OCI-LY3 (cell line): ENCODE results near the gene CFAP57.

Experiments used
- H2AFZ ChIP-seq: fragments of 200-600, 300-600 bp; shearing (Covaris generic); 2 replicates; pipeline ENCODE4 v1.6.0; 2014; ENCODE audit warnings: antibody characterized with exemption, low read depth, low read length
- H3K27ac ChIP-seq: fragments of 200-600, 300-600 bp; sonication (generic); 2 replicates; pipeline ENCODE4 v1.5.1; 2014; ENCODE audit warnings: mild to moderate bottlenecking, low read length, moderate library complexity, mixed read lengths
- H3K27me3 ChIP-seq: fragments of 200-600, 300-600 bp; sonication (generic); 2 replicates; pipeline ENCODE4 v1.6.1; 2014; ENCODE audit warnings: low read depth, low read length, mixed read lengths
- H3K36me3 ChIP-seq: fragments of 200-600, 300-600 bp; sonication (generic); replicated peaks from 2 replicates; pipeline ENCODE3; 2014; ENCODE audit warnings: low read depth, low read length, mixed read lengths
- H3K4me1 ChIP-seq: fragments of 300-600, 200-600 bp; sonication (generic); 2 replicates; pipeline ENCODE4 v1.6.1; 2014; ENCODE audit warnings: low read length, mixed read lengths
- H3K4me2 ChIP-seq: fragments of 200-600, 300-600 bp; sonication (generic); 2 replicates; pipeline ENCODE4 v1.6.1; 2014; ENCODE audit warnings: low read length, mixed read lengths
- H3K4me3 ChIP-seq: fragments of 300-600, 200-600 bp; sonication (generic); 2 replicates; pipeline ENCODE4 v1.5.1; 2014; ENCODE audit warnings: antibody characterized with exemption, mild to moderate bottlenecking, low read length, moderate library complexity
- H3K79me2 ChIP-seq: fragments of 300-600, 200-600 bp; shearing (Covaris generic); 2 replicates; pipeline ENCODE4 v1.6.1; 2014; ENCODE audit warnings: mild to moderate bottlenecking, low read length, mixed read lengths
- H3K9ac ChIP-seq: fragments of 300-600, 200-600 bp; shearing (Covaris generic); 2 replicates; pipeline ENCODE4 v1.6.0; 2014; ENCODE audit warnings: mild to moderate bottlenecking, low read length, moderate library complexity
- H3K9me3 ChIP-seq: fragments of 200-600, 300-600 bp; shearing (Covaris generic); 2 replicates; pipeline ENCODE4 v1.6.1; 2014; ENCODE audit warnings: low read length, mixed read lengths; ENCODE audit not compliant: insufficient read depth
- H4K20me1 ChIP-seq: fragments of 200-600, 300-600 bp; sonication (generic); 2 replicates; pipeline ENCODE4 v1.6.1; 2016; ENCODE audit warnings: low read length, mixed read lengths; ENCODE audit not compliant: insufficient read depth
- CTCF ChIP-seq: fragments of 200-600, 300-600 bp; sonication (generic); IDR thresholded peaks from 2 replicates; pipeline ENCODE4 v1.5.1; 2014; ENCODE audit warnings: antibody characterized with exemption, low read length, low read depth
- EZH2phosphoT487 ChIP-seq: fragments of 200-600 bp; shearing (Covaris generic); IDR thresholded peaks from 2 replicates; pipeline ENCODE4 v1.6.1; 2018; ENCODE audit warnings: antibody characterized with exemption, mixed run types, low read depth

The CFAP57 gene

GRCh38 chr1:43232482-43232881, 60.4 kb downstream of the CFAP57 start:
- no peak overlapping the region for H3K4me3 ChIP-seq
- H2AFZ ChIP-seq = no peak overlapping the region
- H3K27me3 ChIP-seq = no peaks in the 10 kb centered on the region

GRCh38 chr1:43233631-43234030, 61.5 kb downstream of the CFAP57 start:
- H2AFZ ChIP-seq = no peak overlapping the region
- H4K20me1 ChIP-seq = no peaks in the 10 kb centered on the region
- TF ChIP-seq EZH2phosphoT487 (no peak), CTCF (no peak)
- H3K4me3 ChIP-seq = no peak overlapping the region
- H3K4me1 ChIP-seq = peaks cover 1% of the 10 kb centered on the region
- H3K9me3 ChIP-seq = no peaks in the 10 kb centered on the region
- H3K36me3 ChIP-seq = no peaks in the 10 kb centered on the region
- H3K79me2 ChIP-seq = no peaks in the 10 kb centered on the region
- no peaks in the 10 kb centered on the region for H3K27me3 ChIP-seq
- no peak overlapping the region for H3K9ac ChIP-seq
- H3K27ac ChIP-seq = no peak overlapping the region
- no peak overlapping the region for H3K4me2 ChIP-seq

More at GRCh38 chr1:43232482-43232881, 60.4 kb downstream of the CFAP57 start:
- H3K36me3 ChIP-seq = no peaks in the 10 kb centered on the region
- peaks cover under 1% of the 10 kb centered on the region; the same call in 1 of the 2 replicates for H3K4me1 ChIP-seq
- H3K9ac ChIP-seq = no peak overlapping the region
- no peaks in the 10 kb centered on the region for H3K9me3 ChIP-seq
- TF ChIP-seq EZH2phosphoT487 (no peak), CTCF (no peak)
- H3K4me2 ChIP-seq = no peak overlapping the region
- H3K79me2 ChIP-seq = no peaks in the 10 kb centered on the region
- no peak overlapping the region for H3K27ac ChIP-seq
- no peaks in the 10 kb centered on the region for H4K20me1 ChIP-seq

- Histone ChIP-seq H3K79me2 (no peaks in the 10 kb centered on the region), H3K4me2 (no peak overlapping the region), H3K27me3 (no peaks in the 10 kb centered on the region), H3K36me3 (no peaks in the 10 kb centered on the region), H3K4me1 (peaks cover 8% of the 10 kb centered on the region), H3K9me3 (no peaks in the 10 kb centered on the region), H4K20me1 (no peaks in the 10 kb centered on the region), H3K27ac (no peak overlapping the region), H3K9ac (no peak overlapping the region), H3K4me3 (no peak overlapping the region), H2AFZ (no peak overlapping the region)
- no peak for TF ChIP-seq CTCF
- TF ChIP-seq EZH2phosphoT487 = no peak
These were observed 62.1 kb downstream of the CFAP57 start for GRCh38 chr1:43234267-43234666.

GRCh38 chr1:43235040-43235439, 62.9 kb downstream of the CFAP57 start:
- H4K20me1 ChIP-seq = no peaks in the 10 kb centered on the region
- H3K4me3 ChIP-seq = no peak overlapping the region
- H3K9me3 ChIP-seq = no peaks in the 10 kb centered on the region
- no peaks in the 10 kb centered on the region for H3K36me3 ChIP-seq
- H2AFZ ChIP-seq = no peak overlapping the region
- H3K79me2 ChIP-seq = no peaks in the 10 kb centered on the region
- no peaks in the 10 kb centered on the region for H3K27me3 ChIP-seq
- H3K4me2 ChIP-seq = no peak overlapping the region
- no peak overlapping the region for H3K9ac ChIP-seq
- H3K4me1 ChIP-seq = peaks cover 15% of the 10 kb centered on the region
- no peak overlapping the region for H3K27ac ChIP-seq
- TF ChIP-seq EZH2phosphoT487 = no peak
- TF ChIP-seq CTCF = no peak
